ENCODE data around the gene MINAR2.

The MINAR2 gene

GRCh38 chr5:129771058-129771838 is 23.4 kb downstream of the MINAR2 start:
- peak; percentile 18 to 40 for DNase-seq (ENCODE audit: low read depth in 2 of 2)

GRCh38 chr5:129773376-129773775 is 25.5 kb downstream of the MINAR2 start:
- DNase-seq (ENCODE audit: low read depth in 2 of 2): no peak

- DNase-seq (ENCODE audit: low read depth in 2 of 2): no peak
Measured at GRCh38 chr5:129781594-129781993, 33.7 kb downstream of the MINAR2 start.

- no peak for DNase-seq (ENCODE audit: low read depth in 2 of 2)
Measured at GRCh38 chr5:129803403-129803802, 55.5 kb downstream of the MINAR2 start.

GRCh38 chr5:129804705-129805104 is 56.8 kb downstream of the MINAR2 start:
- no peak for DNase-seq (ENCODE audit: low read depth in 2 of 2)

- DNase-seq (ENCODE audit: low read depth in 2 of 2): no peak
Measured at GRCh38 chr5:129807162-129807814, 59.4 kb downstream of the MINAR2 start.

All from stimulated activated CD4-positive, alpha-beta T cell treated with anti-CD3 and anti-CD28 coated beads, Interleukin-15, amount 100 ng/mL, for 48 hours (primary cell).